HEK293 (cell line): Measurements from ENCODE around the gene SPNS2.
A peak's percentile ranks its signal among the peaks of the same experiment; 100 is the strongest.

Experiments used
- BCL11A ChIP-seq: fragments of 450-650 bp; formaldehyde crosslinking; IDR thresholded peaks from 2 replicates; pipeline ENCODE4 v1.5.1; 2016; ENCODE audit warnings: low read depth, missing biosample characterization, missing genetic modification characterization
- GFI1B ChIP-seq: fragments of 450-650 bp; formaldehyde crosslinking; IDR thresholded peaks from 2 replicates; pipeline ENCODE4 v1.5.1; 2016; ENCODE audit warnings: missing biosample characterization, missing genetic modification characterization
- HIC1 ChIP-seq: fragments of 450-650 bp; formaldehyde crosslinking; IDR thresholded peaks from 2 replicates; pipeline ENCODE4 v1.5.1; 2016; ENCODE audit warnings: missing biosample characterization, missing genetic modification characterization
- KLF1 ChIP-seq: fragments of 450-650 bp; formaldehyde crosslinking; IDR thresholded peaks from 2 replicates; pipeline ENCODE4 v1.5.1; 2016; ENCODE audit warnings: missing biosample characterization, missing genetic modification characterization
- KLF17 ChIP-seq: fragments of 450-650 bp; formaldehyde crosslinking; IDR thresholded peaks from 2 replicates; pipeline ENCODE4 v1.5.1; 2016; ENCODE audit warnings: missing biosample characterization, missing genetic modification characterization
- MEIS1 ChIP-seq: sonication (generic); formaldehyde crosslinking; IDR thresholded peaks from 2 replicates; pipeline ENCODE4 v1.8.1; 2022; ENCODE audit warnings: missing genetic modification reagents, mild to moderate bottlenecking, borderline replicate concordance
- MYNN ChIP-seq: fragments of 450-650 bp; formaldehyde crosslinking; IDR thresholded peaks from 2 replicates; pipeline ENCODE4 v1.5.1; 2016; ENCODE audit warnings: missing biosample characterization, missing genetic modification characterization, borderline replicate concordance
- SCRT2 ChIP-seq: fragments of 450-650 bp; formaldehyde crosslinking; IDR thresholded peaks from 2 replicates; pipeline ENCODE4 v1.5.1; 2016; ENCODE audit warnings: missing biosample characterization, missing genetic modification characterization
- TSHZ1 ChIP-seq: fragments of 450-650 bp; formaldehyde crosslinking; IDR thresholded peaks from 2 replicates; pipeline ENCODE4 v1.5.1; 2016; ENCODE audit warnings: missing biosample characterization, missing genetic modification characterization, borderline replicate concordance
- WT1 ChIP-seq: fragments of 450-650 bp; formaldehyde crosslinking; IDR thresholded peaks from 2 replicates; pipeline ENCODE4 v1.5.1; 2016; ENCODE audit warnings: missing biosample characterization, missing genetic modification characterization
- ZBTB10 ChIP-seq: fragments of 450-650 bp; formaldehyde crosslinking; IDR thresholded peaks from 2 replicates; pipeline ENCODE4 v1.5.1; 2016; ENCODE audit warnings: missing biosample characterization, missing genetic modification characterization
- ZBTB11 ChIP-seq: fragments of 450-650 bp; formaldehyde crosslinking; conservative IDR thresholded peaks from 2 replicates; pipeline ENCODE4 v1.5.1; 2016; ENCODE audit warnings: low read depth, missing biosample characterization, missing genetic modification characterization
- ZBTB8A ChIP-seq: fragments of 450-650 bp; formaldehyde crosslinking; IDR thresholded peaks from 2 replicates; pipeline ENCODE4 v1.5.1; 2016; ENCODE audit warnings: missing biosample characterization, missing genetic modification characterization
- ZFHX2 ChIP-seq: fragments of 450-650 bp; formaldehyde crosslinking; conservative IDR thresholded peaks from 2 replicates; pipeline ENCODE4 v1.5.1; 2016; ENCODE audit warnings: missing biosample characterization, missing genetic modification characterization
- ZIC2 ChIP-seq: fragments of 450-650 bp; formaldehyde crosslinking; IDR thresholded peaks from 2 replicates; pipeline ENCODE4 v1.5.1; 2016; ENCODE audit warnings: missing biosample characterization, missing genetic modification characterization
- ZNF146 ChIP-seq: fragments of 450-650 bp; formaldehyde crosslinking; IDR thresholded peaks from 2 replicates; pipeline ENCODE4 v1.5.1; 2016; ENCODE audit warnings: missing biosample characterization, missing genetic modification characterization
- ZNF157 ChIP-seq: fragments of 450-650 bp; formaldehyde crosslinking; IDR thresholded peaks from 2 replicates; pipeline ENCODE4 v1.5.1; 2016; ENCODE audit warnings: missing biosample characterization, missing genetic modification characterization
- ZNF223 ChIP-seq: fragments of 450-650 bp; formaldehyde crosslinking; IDR thresholded peaks from 2 replicates; pipeline ENCODE4 v1.5.1; 2016; ENCODE audit warnings: missing biosample characterization, missing genetic modification characterization
- ZNF24 ChIP-seq: fragments of 450-650 bp; formaldehyde crosslinking; IDR thresholded peaks from 2 replicates; pipeline ENCODE4 v1.5.1; 2016; ENCODE audit warnings: missing biosample characterization, missing genetic modification characterization
- ZNF514 ChIP-seq: fragments of 450-650 bp; formaldehyde crosslinking; IDR thresholded peaks from 2 replicates; pipeline ENCODE4 v1.5.1; 2016; ENCODE audit warnings: missing biosample characterization, missing genetic modification characterization
- ZNF521 ChIP-seq: fragments of 450-650 bp; formaldehyde crosslinking; IDR thresholded peaks from 2 replicates; pipeline ENCODE4 v1.5.1; 2017; ENCODE audit warnings: missing biosample characterization, mild to moderate bottlenecking, missing genetic modification characterization
- ZNF571 ChIP-seq: fragments of 450-650 bp; formaldehyde crosslinking; IDR thresholded peaks from 2 replicates; pipeline ENCODE4 v1.5.0; 2017; ENCODE audit warnings: missing biosample characterization, missing genetic modification characterization
- ZNF585B ChIP-seq: fragments of 450-650 bp; formaldehyde crosslinking; IDR thresholded peaks from 2 replicates; pipeline ENCODE4 v1.5.1; 2016; ENCODE audit warnings: missing biosample characterization, missing genetic modification characterization
- ZNF596 ChIP-seq: fragments of 450-650 bp; IDR thresholded peaks from 2 replicates; pipeline ENCODE4 v1.5.0; 2018; ENCODE audit warnings: missing biosample characterization, mild to moderate bottlenecking, missing genetic modification characterization, moderate library complexity
- ZNF645 ChIP-seq: fragments of 450-650 bp; formaldehyde crosslinking; IDR thresholded peaks from 2 replicates; pipeline ENCODE4; 2016; ENCODE audit warnings: missing biosample characterization, missing genetic modification characterization
- ZNF837 ChIP-seq: fragments of 450-650 bp; formaldehyde crosslinking; IDR thresholded peaks from 2 replicates; pipeline ENCODE4 v1.5.1; 2016; ENCODE audit warnings: missing biosample characterization, missing genetic modification characterization

The SPNS2 gene

GRCh38 chr17:4554997-4555799, 56.5 kb downstream of the SPNS2 start, which contains the start of gene MYBBP1A (continued):
- TF ChIP-seq KLF17 (tag by site-specific recombination) (peak; percentile 30; the same call in 1 of the 2 replicates), ZNF223 (tag by site-specific recombination) (no peak), TSHZ1 (tag by site-specific recombination) (no peak), MYNN (no peak), BCL11A (tag by site-specific recombination) (no peak), ZBTB8A (peak; percentile 81), ZNF596 (tag by site-specific recombination) (peak; percentile 19; the same call in 1 of the 2 replicates), ZNF514 (tag by site-specific recombination) (no peak), ZNF571 (tag by site-specific recombination) (no peak), ZNF645 (tag by site-specific recombination) (no peak), ZNF521 (tag by site-specific recombination) (no peak), ZNF24 (no peak), MEIS1 (CRISPR knock-in tag) (no peak), ZNF157 (tag by site-specific recombination) (no peak), WT1 (tag by site-specific recombination) (0 out of 2 replicates have a peak, but pooled peaks have one; percentile 7), ZIC2 (tag by site-specific recombination) (peak; percentile 44; the same call in 1 of the 2 replicates), ZNF146 (no peak), HIC1 (tag by site-specific recombination) (peak; percentile 84), ZNF837 (no peak), ZBTB11 (tag by site-specific recombination) (peak; percentile 97), ZFHX2 (tag by site-specific recombination) (no peak; the same call in 1 of the 2 replicates), SCRT2 (no peak), ZBTB10 (tag by site-specific recombination) (no peak), KLF1 (tag by site-specific recombination) (0 out of 2 replicates have a peak, but pooled peaks have one; percentile 35), GFI1B (tag by site-specific recombination) (no peak), ZNF585B (tag by site-specific recombination) (no peak)
